COR-L47 (cell line): ENCODE measurements around the gene PARN.

Experiments used
- DNase-seq: peaks from one replicate; lab custom pipeline; 2025; lab: John Stamatoyannopoulos, UW

PARN gene

DNA sequence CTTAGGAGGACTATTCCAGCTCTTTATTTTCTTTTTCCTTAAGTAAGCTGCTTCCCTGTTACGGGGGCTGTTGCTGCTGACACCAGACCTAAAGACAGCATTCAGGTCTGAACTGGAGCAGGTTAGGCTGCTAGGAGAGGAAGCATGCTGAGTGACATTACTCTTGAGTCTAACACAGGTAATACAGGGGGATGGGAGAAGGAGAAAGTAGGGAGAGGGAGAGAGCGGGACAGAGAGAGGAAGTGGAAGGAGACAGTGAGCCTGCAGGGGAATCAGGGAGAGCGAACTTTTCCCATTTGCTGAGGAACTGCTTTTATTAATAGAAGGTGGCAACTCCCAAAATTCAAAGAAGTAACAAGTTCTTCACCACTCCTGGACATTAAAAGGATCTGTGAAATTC, 130.9 kb downstream of the PARN start:
- DNase-seq, result no peak

DNA sequence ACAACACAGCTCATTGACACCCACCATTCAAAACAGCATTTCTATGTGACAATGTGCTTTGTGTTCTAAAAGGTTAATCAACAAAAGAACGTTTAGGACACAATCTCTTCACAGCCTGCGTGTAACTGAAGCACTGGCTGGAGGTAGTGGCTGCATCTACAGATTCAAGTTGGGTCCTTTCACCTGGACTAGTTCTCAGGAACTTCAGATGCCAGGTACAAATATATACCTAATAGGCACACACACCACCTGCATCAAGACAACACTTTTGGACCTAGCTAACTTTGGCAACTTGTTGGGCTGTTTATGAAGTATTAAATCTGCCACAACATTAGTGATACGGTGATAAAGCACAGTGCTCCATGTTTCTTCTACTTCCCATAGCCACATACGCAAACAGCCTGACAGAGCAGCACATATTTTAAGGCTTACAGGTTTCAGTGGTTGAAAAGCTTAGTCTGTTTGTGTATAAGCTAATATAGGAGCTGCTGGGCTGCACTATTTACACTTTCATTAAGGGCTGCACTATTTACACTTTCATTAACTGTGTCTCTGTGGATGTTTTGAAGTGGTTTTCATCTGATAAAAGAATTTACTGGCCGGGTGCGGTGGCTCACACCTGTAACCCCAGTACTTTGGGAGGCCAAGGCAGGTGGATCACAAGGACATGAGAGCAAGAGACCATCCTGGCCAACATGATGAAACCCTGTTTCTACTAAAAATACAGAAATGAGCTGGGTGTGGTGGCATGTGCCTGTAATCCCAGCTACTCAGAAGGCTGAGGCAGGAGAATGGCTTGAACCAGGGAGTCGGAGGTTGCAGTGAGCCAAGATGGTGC, 132.6 kb downstream of the PARN start:
- no peak for DNase-seq

- no peak for DNase-seq
Observed at GRCh38 chr16:14496786-14497185, 133.3 kb downstream of the PARN start.

GRCh38 chr16:14496047-14496770, 133.9 kb downstream of the PARN start:
- no peak for DNase-seq

GRCh38 chr16:14495213-14496046, 134.6 kb downstream of the PARN start:
- DNase-seq, result no peak

DNA sequence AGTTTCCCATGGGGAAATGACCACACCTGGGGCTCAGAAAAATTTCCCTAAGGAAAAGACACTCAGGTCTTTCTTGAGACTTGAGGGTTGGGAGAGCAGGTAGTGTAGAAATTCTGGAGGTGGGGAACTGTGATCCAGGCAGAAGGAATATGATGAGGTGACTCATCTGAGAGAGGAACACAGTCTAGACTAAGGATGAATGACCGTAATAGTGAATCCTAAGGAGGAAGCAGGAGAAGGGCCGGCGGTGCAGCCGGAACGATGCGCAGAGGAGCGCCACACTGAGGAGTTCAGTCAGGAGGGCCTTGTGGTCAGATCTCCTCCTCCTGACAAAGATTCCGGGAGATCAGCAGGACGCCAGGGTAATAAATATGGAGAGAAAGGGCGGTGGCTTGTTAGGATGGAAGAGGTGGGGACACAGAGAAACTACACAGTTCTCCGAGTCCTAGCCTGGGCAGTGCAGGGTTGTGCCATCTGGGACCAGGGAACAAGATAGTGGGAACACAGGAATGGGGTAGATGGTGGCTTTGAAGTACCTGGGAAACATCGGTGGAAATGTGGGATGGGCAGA, 135.6 kb downstream of the PARN start:
- DNase-seq, result no peak

- no peak for DNase-seq
Observed at GRCh38 chr16:14493791-14494190, 136.3 kb downstream of the PARN start.

GRCh38 chr16:14492614-14493013, 137.4 kb downstream of the PARN start:
- DNase-seq, result no peak

- DNase-seq, result no peak
Observed at GRCh38 chr16:14491861-14492529, 138.1 kb downstream of the PARN start.

DNA sequence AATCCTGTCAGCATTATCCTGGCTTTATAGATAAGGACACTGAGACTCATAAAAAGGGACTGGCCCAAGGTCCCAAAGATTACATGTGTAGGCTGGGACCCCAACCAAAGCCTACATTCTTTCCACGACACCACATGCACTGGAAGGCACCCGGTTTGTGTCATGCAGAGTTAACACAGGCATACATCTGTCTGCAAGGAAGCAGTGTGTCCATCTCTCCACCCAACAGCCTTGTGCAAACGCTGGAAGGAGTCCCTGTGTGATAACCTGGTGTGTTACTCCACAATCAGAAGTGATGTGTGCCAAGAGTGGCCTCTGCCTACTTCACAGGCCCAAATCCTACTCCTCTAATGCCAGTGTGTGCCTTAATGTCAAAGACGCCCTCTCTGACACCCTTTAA, 139.8 kb downstream of the PARN start:
- DNase-seq, result no peak

DNA sequence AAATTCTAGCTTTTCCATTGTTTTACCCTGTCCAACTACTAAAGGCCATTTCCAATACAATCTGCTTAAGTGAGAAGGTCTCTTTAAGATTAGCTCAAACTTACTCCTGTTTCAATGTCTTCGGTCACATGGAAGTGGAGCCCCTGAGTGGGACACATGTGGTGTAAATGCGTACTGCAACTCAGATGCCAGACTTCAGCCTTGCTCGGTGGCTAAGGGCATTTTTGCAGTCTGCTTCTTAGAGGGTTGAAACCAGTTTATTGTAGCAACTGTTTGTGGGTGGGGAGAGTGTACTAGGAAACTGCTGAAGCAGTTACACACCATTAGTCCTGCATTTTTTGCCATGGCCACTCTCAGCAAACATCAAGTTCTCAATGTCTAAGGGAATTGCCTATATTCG, 140.6 kb downstream of the PARN start:
- no peak for DNase-seq

GRCh38 chr16:14487579-14487978, 142.5 kb downstream of the PARN start:
- DNase-seq, result no peak

- DNase-seq, result no peak
Observed at GRCh38 chr16:14486520-14487303, 143.3 kb downstream of the PARN start.

DNA sequence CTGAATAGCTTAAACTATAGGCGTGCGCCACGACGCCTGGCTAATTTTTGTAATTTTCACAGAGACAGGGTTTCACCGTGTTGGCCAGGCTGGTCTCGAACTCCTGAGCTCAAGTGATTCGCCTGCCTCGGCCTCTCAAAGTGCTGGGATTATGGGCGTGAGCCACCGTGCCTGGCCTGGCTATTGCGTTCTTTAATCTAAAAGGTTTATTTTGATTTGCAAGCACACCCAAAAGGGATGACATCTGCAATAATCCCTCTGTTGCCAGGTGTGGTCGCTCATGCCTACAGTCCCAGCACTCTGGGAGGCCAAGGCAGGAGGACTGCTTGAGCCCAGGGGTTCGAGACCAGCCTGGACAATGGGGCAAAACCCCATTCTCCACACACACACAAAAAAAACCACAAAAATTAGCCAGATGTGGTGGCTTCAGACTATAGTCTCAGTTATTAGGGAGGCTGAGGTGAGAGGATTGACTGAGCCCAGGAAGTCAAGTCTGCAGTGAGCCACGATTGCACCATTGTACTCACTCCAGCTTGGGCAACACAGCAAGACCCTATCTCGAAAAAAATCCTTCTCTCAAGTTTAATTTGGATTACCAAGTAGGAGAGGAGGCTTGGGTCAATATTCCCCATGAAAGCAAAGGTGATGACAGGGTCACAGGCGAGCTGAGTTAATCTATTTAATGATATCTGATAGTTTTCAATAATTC, 144.1 kb downstream of the PARN start:
- no peak for DNase-seq

DNA sequence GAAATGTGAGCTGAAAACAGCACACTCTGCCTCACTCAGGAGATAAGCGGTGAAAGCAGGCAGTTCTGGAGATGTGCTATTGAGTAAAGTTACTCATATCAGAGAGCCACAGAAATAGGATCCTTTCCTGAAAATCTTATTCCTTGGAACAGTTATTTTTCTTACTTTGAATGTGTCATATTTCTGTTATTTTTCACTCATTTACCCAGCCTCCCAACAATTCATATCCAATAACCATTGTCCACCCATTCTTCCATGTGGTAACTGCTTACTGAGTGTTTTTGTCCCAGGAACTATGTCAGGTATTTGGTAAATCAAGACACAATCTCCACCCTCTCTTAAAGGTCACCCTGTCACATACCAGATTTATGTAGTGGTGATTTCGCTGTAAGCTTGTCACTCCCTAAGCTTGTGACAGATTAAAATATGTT, 144.9 kb downstream of the PARN start:
- no peak for DNase-seq

DNA sequence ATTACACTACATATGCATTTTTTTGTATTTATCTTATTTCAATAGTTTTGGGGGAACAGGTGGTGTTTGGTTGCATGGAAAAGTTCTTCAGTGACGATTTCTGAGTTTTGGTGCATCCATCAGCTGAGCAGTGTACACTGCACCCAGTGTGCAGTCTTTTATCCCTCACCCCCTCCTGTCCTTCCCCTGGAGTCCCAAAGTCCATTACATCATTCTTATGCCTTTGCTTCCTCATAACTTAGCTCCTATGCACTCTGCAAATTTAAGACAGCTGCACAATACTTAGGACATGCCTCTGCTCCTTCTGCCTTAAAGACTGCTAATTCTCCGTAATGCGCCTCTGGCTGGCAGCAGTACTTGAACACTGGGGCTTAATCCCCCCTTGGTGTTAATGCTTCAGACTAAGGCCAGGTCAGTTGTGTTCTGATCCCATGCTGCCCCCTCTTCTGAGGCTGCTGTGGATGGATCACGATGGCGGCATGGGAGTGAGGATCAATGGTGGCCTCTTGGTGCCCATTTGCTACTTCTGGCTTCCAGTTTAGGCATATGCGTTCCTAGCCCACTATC, 146.2 kb downstream of the PARN start:
- no peak for DNase-seq

DNA sequence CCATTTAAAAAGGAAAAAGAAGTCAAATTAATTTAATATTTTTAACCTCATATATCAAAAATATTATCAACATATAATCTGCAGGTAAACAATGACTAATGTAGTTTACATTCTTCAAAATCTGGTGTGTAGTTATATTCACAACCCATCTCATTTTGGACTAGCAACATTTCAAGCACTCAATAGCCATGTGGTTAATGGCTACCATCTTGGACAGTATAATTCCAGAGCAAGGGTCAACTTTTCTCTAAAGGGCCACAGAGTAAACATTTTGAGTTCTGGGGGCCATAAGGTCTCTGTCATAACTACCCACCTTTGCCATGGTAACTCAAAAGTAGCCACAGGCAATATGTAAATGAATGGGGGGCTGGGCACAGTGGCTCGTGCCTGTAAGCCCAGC, 153.9 kb downstream of the PARN start:
- no peak for DNase-seq

DNA sequence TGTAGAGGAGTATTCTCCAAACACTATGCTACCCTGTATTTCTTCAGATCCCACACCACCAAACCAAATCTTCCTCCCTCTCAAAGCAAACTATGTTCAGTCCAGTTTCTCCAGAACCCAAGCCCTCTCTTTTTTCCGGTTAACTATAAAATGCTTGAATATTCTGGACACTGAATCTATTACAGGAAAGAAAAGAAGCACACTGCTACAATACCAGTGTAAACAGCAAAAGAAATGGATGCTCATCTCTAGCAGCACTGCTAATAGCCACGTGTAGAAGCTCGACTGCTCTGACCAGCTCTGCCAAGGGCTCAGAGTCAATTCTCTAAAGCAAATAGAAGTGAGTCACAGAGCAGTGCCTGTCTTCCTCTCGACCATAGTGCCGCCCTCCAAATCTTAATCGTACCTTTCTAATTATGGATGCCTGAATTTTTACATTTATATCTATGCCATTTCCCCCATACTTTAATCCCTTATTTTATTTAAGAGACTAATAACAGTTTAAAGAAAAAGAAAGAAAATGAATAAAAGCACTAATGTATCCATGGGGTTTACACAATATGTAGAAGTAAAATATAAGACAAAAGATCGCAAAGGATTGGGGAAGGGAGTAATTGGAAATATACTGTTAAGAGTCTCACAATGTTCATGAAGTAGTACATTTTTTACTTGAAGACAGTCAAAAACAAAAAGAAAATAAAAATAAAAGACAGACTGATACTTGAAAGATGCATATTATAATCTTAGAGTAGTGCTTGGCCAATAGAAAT, 154.5 kb downstream of the PARN start:
- no peak for DNase-seq

DNA sequence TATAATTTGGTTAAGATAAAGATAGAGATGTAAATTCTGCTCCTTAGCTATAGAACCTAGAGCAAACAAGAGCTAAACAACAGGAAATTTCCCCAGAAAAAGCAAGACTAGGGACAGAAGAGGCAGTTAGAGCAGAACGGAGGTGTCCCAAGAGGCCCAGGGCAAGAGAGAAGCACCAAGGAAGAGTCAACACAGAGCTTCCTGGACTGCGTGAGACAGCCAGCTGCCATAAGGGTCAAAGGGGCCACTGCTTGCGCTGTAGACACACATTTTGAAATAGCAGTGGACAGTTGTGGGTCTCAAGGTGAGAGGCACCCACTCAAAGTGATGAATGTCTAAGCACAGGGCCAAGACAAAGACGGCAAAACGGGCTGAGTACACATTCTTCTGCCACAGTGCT, 156.6 kb downstream of the PARN start:
- no peak for DNase-seq
